ENCODE measurements around the gene PPP1CC.

GRCh38 chr12:110705309-110705708 is 37.4 kb downstream of the PPP1CC start:
- TF ChIP-seq CTCF (IDR thresholded peaks at IDR 0.05) (no peak), POLR2AphosphoS5 (IDR thresholded peaks at IDR 0.05) (no peak), EP300 (IDR thresholded peaks at IDR 0.05) (no peak), POLR2A (IDR thresholded peaks at IDR 0.05) (no peak)
